AG04450 (cell line): ENCODE measurements around the gene ADAMTSL2. TPM values are rescaled to one million over a fixed set of nuclear protein-coding genes. Genes with fewer than 3 reads are reported as not detected.

Experiments
- CTCF ChIA-PET: fragments of 300-600, 350-600 bp; formaldehyde crosslinking; extraction: SDS; loops from one replicate; lab custom pipeline; 2022; ENCODE audit warnings: antibody characterized with exemption, inconsistent platforms; lab: Charles Lee
- POLR2A ChIA-PET: fragments of 350-600 bp; formaldehyde crosslinking; extraction: SDS; loops from one replicate; lab custom pipeline; 2021; ENCODE audit warnings: antibody characterized with exemption, inconsistent platforms; lab: Yijun Ruan, JAX
- DNase-seq: peaks from one replicate; pipeline ENCODE4 v3.0.0-alpha.2; 2011; ENCODE audit warnings: low read depth, low spot score
- H3K27ac ChIP-seq: one replicate; pipeline ENCODE4 v1.5.1; 2012; ENCODE audit warnings: low read depth, low read length, control low read depth
- H3K27me3 ChIP-seq: one replicate; pipeline ENCODE4 v1.6.0; 2012; ENCODE audit warnings: low read length; ENCODE audit not compliant: control insufficient read depth, insufficient read depth
- H3K4me3 ChIP-seq: 2 replicates; pipeline ENCODE4 v1.5.1; 2011; ENCODE audit warnings: mild to moderate bottlenecking, low read depth, low read length, control low read depth
- H3K9me3 ChIP-seq: 2 replicates; pipeline ENCODE4 v1.5.1; 2012; ENCODE audit warnings: low read length; ENCODE audit not compliant: control insufficient read depth, insufficient read depth
- CTCF ChIP-seq: IDR thresholded peaks from 2 replicates; pipeline ENCODE4 v1.5.1; 2011; ENCODE audit warnings: low read depth, low read length, control low read depth, inconsistent platforms
- polyA plus RNA-seq: library from polyadenylated mRNA; depleted of rRNA; stranded (reverse); fragments of >200 nt; gene quantifications from 2 replicates; pipeline ENCODE4 v1.2.3, GENCODE V29; 2011

Gene ADAMTSL2
- polyA plus RNA-seq, 1 experiment, result not detected

DNA sequence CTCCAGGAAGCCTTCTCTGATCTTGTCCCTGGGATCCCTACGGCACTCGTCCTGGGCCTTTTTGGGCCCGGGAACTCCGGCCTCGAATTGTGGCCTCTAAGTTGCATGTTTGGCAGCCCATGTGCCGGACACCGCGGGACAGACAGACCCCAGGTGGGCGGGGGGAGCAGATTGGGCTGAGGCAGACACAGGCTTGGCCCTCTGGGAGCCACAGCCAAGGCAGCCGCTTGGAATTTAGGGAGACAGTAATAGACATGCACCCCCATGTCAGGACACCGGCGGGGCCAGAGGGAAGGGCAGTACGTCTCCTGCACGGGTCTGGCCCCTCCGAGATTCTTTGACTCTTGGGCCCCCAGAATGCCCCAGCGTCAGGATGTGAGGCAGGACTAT is 36.2 kb downstream of the ADAMTSL2 start:
- ChIA-PET CTCF (no interaction called here), POLR2A (no interaction called here)
- Histone ChIP-seq H3K27me3 (peaks cover 31% of the 10 kb centered on the region), H3K9me3 (no peaks in the 10 kb centered on the region; the same call in 1 of the 2 replicates), H3K4me3 (no peak overlapping the region), H3K27ac (no peak overlapping the region)
- DNase-seq, result no peak
- no peak for TF ChIP-seq CTCF

DNA sequence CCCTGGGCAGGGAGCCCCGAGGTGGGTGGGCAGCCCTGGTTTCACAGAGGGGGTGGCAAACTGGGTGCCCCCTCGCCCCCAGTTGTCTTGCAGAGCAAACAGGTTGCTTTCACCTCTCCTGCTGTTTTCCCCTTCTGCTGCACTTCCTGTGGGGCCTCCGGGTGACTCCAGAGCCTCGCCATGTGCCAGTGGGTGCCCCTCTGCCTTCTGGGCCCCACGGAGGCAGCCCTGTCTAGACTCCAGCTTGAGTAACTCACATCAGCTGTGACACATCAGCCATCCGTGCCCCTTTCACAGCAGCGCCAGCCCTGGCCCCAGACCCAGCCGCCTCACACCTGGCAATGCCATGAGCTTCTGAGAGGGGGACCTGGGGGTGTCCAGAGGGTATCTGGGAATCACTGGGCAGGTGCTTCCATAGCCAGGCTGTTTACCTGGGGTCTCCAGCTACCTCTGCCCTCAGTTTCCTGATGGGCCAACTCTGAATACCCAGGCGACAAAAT is 36.9 kb downstream of the ADAMTSL2 start:
- DNase-seq, result no peak
- no peak for TF ChIP-seq CTCF
- ChIA-PET CTCF (no interaction called here), POLR2A (no interaction called here)
- peaks cover 29% of the 10 kb centered on the region for H3K27me3 ChIP-seq
- H3K9me3 ChIP-seq, result no peaks in the 10 kb centered on the region; the same call in 1 of the 2 replicates
- no peak overlapping the region for H3K27ac ChIP-seq
- H3K4me3 ChIP-seq, result no peak overlapping the region

DNA sequence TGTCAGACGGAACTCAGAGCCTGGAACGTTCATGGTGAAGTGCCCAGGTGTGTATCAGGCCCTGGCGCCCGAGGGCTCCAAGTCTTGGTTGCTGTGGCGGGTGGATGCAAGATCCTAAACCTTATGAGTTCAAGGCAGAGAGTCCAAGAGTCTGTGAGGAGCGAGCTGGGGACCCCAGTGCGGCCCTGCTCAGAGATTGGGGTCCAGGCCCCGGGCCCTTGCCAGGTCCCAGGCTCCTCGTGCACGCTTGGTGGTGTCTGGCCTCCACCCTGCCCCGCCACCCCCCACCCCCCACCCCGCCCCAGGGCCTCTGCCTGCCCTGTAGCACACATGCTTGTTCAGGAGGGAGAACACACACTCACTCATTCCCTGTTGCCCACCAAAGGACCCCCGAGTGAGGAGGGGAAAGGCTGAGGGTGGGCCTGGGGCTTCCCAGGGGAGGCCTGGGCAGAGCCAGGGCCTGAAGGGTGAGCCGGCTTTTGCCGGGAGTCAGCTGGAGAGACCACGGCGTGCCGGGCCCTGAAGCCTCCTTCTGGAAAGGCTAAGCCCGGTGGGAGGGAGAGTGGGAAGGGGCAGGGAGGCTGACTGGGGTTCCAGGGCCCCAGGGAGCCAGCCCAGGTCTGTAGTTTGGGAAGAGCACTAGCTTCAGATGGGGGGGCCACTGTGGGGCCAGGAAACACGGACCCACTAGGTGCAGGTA is 37.5 kb downstream of the ADAMTSL2 start:
- ChIA-PET CTCF (no interaction called here), POLR2A (no interaction called here)
- Histone ChIP-seq H3K4me3 (no peak overlapping the region), H3K27ac (no peak overlapping the region), H3K27me3 (peaks cover 32% of the 10 kb centered on the region), H3K9me3 (no peaks in the 10 kb centered on the region; the same call in 1 of the 2 replicates)
- TF ChIP-seq CTCF, result no peak
- DNase-seq, result no peak

DNA sequence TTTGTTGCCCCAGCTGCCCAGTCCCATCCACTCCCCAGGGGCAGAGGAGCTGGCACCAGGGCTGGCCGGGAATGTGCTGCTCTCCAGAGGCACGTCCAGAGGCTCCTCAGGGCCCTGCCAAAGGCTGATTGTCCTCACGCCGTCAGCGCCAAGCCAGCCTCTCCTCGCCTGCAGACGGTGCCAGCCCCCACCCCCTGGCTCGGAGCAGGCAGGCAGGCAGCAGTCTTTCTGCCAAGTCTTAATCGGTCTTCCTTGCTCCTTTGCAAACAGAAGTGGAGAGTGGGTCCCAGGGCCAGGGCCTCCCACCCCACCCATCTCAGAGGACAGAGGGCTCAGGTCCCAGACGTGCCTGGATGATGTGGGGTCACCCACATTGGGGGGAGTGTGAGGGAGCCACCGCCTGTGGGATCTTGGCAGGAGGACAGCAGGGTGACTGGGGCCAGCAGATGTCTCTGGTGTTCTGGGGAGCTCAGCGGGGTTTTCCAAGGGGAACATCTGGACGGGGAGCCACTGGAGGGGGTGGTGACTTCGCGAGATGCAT is 38.4 kb downstream of the ADAMTSL2 start:
- H3K9me3 ChIP-seq, result no peaks in the 10 kb centered on the region; the same call in 1 of the 2 replicates
- POLR2A ChIA-PET, result no interaction called here
- TF ChIP-seq CTCF, result no peak
- no peak overlapping the region for H3K4me3 ChIP-seq
- CTCF ChIA-PET, result no interaction called here
- DNase-seq, result no peak
- H3K27ac ChIP-seq, result no peak overlapping the region
- peaks cover 38% of the 10 kb centered on the region for H3K27me3 ChIP-seq

DNA sequence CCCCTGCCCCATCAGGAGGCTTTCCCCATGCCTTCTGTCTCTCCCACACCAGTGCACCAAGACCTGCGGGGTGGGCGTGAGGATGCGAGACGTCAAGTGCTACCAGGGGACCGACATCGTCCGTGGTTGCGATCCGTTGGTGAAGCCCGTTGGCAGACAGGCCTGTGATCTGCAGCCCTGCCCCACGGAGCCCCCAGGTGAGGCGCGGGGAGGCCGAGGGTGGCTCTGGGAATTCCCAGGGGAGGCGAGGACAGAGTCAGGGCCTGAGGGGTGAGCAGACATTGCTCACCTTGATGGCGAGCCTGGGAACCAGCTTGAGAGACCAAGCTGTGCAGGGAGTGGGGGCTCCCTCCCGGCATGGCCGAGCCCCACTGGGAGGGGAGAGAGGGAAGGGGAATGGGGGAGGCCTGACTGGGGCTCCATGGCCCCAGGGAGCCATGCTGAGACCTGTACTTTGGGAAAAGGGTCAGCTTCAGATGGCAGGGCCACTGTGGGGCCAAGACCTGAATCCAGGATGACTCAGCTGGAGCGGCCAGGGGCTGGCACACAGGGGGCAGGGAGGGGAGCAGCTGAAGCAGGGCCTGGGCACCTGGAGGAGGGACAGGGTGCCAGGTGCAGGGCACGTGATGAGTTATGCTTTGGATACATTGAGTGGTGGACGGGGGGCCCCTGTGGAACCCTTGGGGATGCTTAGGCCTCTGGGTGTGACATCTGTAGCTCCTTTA is 39.4 kb downstream of the ADAMTSL2 start:
- ChIA-PET CTCF (no interaction called here), POLR2A (no interaction called here)

More for the DNA sequence above, 39.4 kb downstream of the ADAMTSL2 start:
- Histone ChIP-seq H3K27me3 (peaks cover 46% of the 10 kb centered on the region), H3K27ac (no peak overlapping the region), H3K9me3 (no peaks in the 10 kb centered on the region; the same call in 1 of the 2 replicates), H3K4me3 (no peak overlapping the region)
- TF ChIP-seq CTCF, result no peak
- no peak for DNase-seq
